Activated CD8-positive, alpha-beta memory T cell treated with anti-CD3 and anti-CD28 coated beads for 36 hours (primary cell): Measurements from ENCODE around the gene ADO. TPM values are rescaled to one million over a fixed set of nuclear protein-coding genes. Genes with fewer than 3 reads are reported as not detected.

Experiments used
- CTCF ChIA-PET: fragments of 350-600 bp; sonication (Branson Sonifier 250); formaldehyde crosslinking; loops from one replicate; lab custom pipeline; 2021; ENCODE audit warnings: antibody characterized with exemption; lab: Charles Lee
- POLR2A ChIA-PET: fragments of 350-600 bp; sonication (Branson Sonifier 250); formaldehyde crosslinking; loops from one replicate; lab custom pipeline; 2021; ENCODE audit warnings: antibody characterized with exemption; lab: Charles Lee
- total RNA-seq, 2 experiments: library from RNA; stranded (reverse); gene quantifications; one replicate each; pipeline ENCODE4 v1.2.3, GENCODE V29; 2021

Gene ADO
- total RNA-seq, 2 experiments from 2014 or later, result 33.4 to 34.4 TPM

- POLR2A ChIA-PET, result interaction anchor here (3.3 kb wide), 1 partner anchor 39 kb away, joined by 22 read pairs; no protein-coding TSS in a partner anchor
- CTCF ChIA-PET, result interaction anchor here (6.0 kb wide), 1 partner anchor 204 kb away, joined by 42 read pairs; no protein-coding TSS in a partner anchor
Observed at GRCh38 chr10:62813981-62814380, 9.5 kb downstream of the ADO start.

- CTCF ChIA-PET, result interaction anchor here (2.5 to 6.0 kb wide), 3 partner anchors 39 to 204 kb away, joined by 6 to 43 read pairs (median 42); no protein-coding TSS in a partner anchor
- POLR2A ChIA-PET, result interaction anchor here (0.8 to 3.3 kb wide), 5 partner anchors 36 to 269 kb away, joined by 3 to 22 read pairs (median 3); no protein-coding TSS in a partner anchor
Observed at GRCh38 chr10:62814756-62815380, 10.3 kb downstream of the ADO start.

- ChIA-PET POLR2A (interaction anchor here (0.6 to 3.3 kb wide), 11 partner anchors 9 to 319 kb away, joined by 3 to 22 read pairs (median 4); partner anchors contain the start of gene ADO), CTCF (interaction anchor here (1.3 to 6.0 kb wide), 5 partner anchors 39 to 205 kb away, joined by 3 to 43 read pairs (median 6); no protein-coding TSS in a partner anchor)
Observed at GRCh38 chr10:62815381-62816075, 11.0 kb downstream of the ADO start.

GRCh38 chr10:62816076-62816330 is 11.5 kb downstream of the ADO start:
- ChIA-PET POLR2A (interaction anchor here (0.6 to 3.3 kb wide), 10 partner anchors 9 to 318 kb away, joined by 3 to 22 read pairs (median 6); partner anchors contain the start of genes ADO and NRBF2), CTCF (interaction anchor here (1.3 to 6.0 kb wide), 7 partner anchors 12 to 206 kb away, joined by 3 to 43 read pairs (median 6); partner anchors contain the start of gene ADO)

GRCh38 chr10:62816331-62817120 is 12.0 kb downstream of the ADO start, which contains the start of gene EGR2:
EGR2 (minus strand) TSS chr10:62816366; CDS start chr10:62816029, 337 bp downstream.
- CTCF ChIA-PET, result interaction anchor here (1.2 to 6.0 kb wide), 11 partner anchors 12 to 252 kb away, joined by 3 to 43 read pairs (median 6); partner anchors contain the start of gene ADO
- POLR2A ChIA-PET, result interaction anchor here (0.5 to 3.3 kb wide), 14 partner anchors 10 to 318 kb away, joined by 3 to 22 read pairs (median 4); partner anchors contain the start of genes ADO and NRBF2

GRCh38 chr10:62817121-62817765 is 12.7 kb downstream of the ADO start:
- ChIA-PET POLR2A (interaction anchor here (0.5 to 3.3 kb wide), 18 partner anchors 13 to 356 kb away, joined by 3 to 22 read pairs (median 4); partner anchors contain the start of genes ADO and NRBF2), CTCF (interaction anchor here (0.6 to 6.0 kb wide), 18 partner anchors 8 to 267 kb away, joined by 3 to 43 read pairs (median 6); partner anchors contain the start of gene ADO)

- ChIA-PET CTCF (interaction anchor here (0.5 to 6.0 kb wide), 19 partner anchors 8 to 320 kb away, joined by 3 to 43 read pairs (median 5); no protein-coding TSS in a partner anchor), POLR2A (interaction anchor here (0.6 to 2.0 kb wide), 14 partner anchors 13 to 357 kb away, joined by 3 to 16 read pairs (median 3); partner anchors contain the start of gene ADO)
Observed at GRCh38 chr10:62817766-62818425, 13.4 kb downstream of the ADO start.

- CTCF ChIA-PET, result interaction anchor here (0.5 to 6.0 kb wide), 19 partner anchors 9 to 319 kb away, joined by 3 to 43 read pairs (median 4); partner anchors contain the start of gene ADO
Observed at GRCh38 chr10:62818426-62819011, 14.0 kb downstream of the ADO start.

GRCh38 chr10:62819141-62819920 is 14.8 kb downstream of the ADO start:
- CTCF ChIA-PET, result interaction anchor here (0.9 to 6.0 kb wide), 11 partner anchors 12 to 265 kb away, joined by 3 to 43 read pairs (median 5); partner anchors contain the start of gene ADO
- POLR2A ChIA-PET, result interaction anchor here (1.2 kb wide), 2 partner anchors 14 to 16 kb away, joined by 3 to 5 read pairs; partner anchors contain the start of gene ADO

More at GRCh38 chr10:62818426-62819011, 14.0 kb downstream of the ADO start:
- POLR2A ChIA-PET, result interaction anchor here (0.6 to 1.3 kb wide), 10 partner anchors 13 to 265 kb away, joined by 3 to 7 read pairs (median 3); partner anchors contain the start of gene ADO

- ChIA-PET POLR2A (no interaction called here), CTCF (no interaction called here)
Observed at GRCh38 chr10:62820586-62820985, 16.1 kb downstream of the ADO start.

GRCh38 chr10:62826273-62826672 is 21.8 kb downstream of the ADO start:
- ChIA-PET CTCF (no interaction called here), POLR2A (no interaction called here)

GRCh38 chr10:62829622-62830021 is 25.1 kb downstream of the ADO start:
- CTCF ChIA-PET, result no interaction called here
- POLR2A ChIA-PET, result no interaction called here

- ChIA-PET POLR2A (no interaction called here), CTCF (interaction anchor here (0.9 to 1.8 kb wide), 2 partner anchors 12 to 23 kb away, joined by 3 to 6 read pairs; no protein-coding TSS in a partner anchor)
Observed at GRCh38 chr10:62830679-62831078, 26.2 kb downstream of the ADO start.

- POLR2A ChIA-PET, result no interaction called here
- CTCF ChIA-PET, result interaction anchor here (0.9 to 1.8 kb wide), 3 partner anchors 8 to 22 kb away, joined by 3 to 6 read pairs (median 3); no protein-coding TSS in a partner anchor
Observed at GRCh38 chr10:62831346-62831745, 26.8 kb downstream of the ADO start.

- CTCF ChIA-PET, result no interaction called here
- POLR2A ChIA-PET, result no interaction called here
Observed at GRCh38 chr10:62839590-62839989, 35.1 kb downstream of the ADO start.

GRCh38 chr10:62842983-62843382 is 38.5 kb downstream of the ADO start:
- CTCF ChIA-PET, result interaction anchor here (0.6 kb wide), 1 partner anchor 260 kb away, joined by 3 read pairs; no protein-coding TSS in a partner anchor
- POLR2A ChIA-PET, result no interaction called here
